NCI-H82 (cell line): Measurements from ENCODE around the gene REM2.
"Not testable (repeated sequence)": the region's sequence is repeated elsewhere in the genome, so short reads cannot be mapped to it uniquely, and the experiment has no call there.

Experiments
- DNase-seq: peaks from one replicate; lab custom pipeline; 2025; lab: John Stamatoyannopoulos, UW

Gene REM2

DNA sequence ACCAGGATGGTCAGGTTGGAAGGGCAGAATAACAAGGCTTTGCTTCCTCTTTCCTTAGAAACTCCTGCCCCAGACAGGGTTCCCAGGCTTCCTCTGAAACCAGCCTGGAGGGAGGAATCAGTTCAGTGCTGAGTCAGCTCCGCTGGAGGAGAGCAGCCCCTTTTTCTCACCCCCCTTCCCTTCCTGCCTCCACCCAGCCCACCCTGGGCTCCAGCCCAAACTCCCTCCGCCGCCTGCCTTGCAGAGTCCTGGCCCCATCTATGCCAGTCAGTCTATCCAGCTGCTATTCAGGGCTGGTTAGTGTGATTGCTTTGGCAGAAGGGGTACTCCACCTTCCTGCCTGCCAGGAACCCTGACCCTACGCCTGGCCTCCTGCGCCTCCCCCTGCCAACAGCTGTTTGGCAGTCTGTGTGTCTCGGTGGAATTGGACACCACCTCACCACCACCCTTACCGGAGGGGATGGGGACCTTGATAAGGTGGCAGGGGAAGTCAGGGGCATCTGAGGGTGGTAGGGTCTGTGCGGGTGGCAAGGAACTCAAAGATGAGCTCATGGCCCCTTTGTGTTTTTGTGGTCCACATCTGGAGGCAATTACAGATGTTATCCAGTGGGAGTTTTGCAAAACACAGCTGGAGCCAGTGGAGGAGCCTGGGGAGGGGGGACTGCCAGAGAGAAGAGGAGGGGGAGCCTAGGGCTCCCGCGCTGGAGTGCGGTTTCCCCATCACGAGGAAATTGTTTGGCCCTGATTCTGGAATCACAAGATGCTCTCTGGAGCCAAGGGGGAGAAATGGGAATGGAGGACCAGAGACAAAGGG lies 34.5 kb upstream of the REM2 start:
- no peak for DNase-seq

DNA sequence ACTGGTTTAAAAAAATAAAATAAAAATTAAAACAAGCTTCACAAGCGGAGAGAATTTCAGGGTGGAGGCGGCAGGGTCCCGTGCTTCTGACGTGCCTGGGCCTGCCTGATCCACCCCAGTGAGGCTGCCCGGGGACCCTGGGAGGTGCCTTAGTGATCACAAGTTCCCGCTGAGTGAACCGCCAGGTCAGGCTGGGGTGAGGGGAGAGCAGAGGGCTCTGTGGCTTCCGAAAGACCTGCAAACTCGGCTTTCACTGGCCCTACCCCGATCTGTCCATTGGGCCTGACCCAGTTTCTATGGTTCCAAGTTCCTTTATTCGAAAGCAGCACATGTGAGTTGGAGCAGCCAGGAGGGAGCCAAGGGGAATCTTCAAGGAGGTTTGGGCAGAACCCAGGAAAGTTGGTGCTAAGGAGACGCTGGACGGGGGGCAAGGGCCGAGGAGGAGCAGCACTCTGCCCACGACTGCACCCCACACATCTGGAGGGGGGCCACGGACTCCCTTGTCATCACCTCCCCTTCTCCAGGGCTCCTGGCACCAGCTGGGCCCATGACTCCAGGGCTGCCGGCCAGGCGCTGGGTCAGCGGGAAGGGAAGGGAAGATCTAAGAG lies 33.7 kb upstream of the REM2 start:
- no peak for DNase-seq

DNA sequence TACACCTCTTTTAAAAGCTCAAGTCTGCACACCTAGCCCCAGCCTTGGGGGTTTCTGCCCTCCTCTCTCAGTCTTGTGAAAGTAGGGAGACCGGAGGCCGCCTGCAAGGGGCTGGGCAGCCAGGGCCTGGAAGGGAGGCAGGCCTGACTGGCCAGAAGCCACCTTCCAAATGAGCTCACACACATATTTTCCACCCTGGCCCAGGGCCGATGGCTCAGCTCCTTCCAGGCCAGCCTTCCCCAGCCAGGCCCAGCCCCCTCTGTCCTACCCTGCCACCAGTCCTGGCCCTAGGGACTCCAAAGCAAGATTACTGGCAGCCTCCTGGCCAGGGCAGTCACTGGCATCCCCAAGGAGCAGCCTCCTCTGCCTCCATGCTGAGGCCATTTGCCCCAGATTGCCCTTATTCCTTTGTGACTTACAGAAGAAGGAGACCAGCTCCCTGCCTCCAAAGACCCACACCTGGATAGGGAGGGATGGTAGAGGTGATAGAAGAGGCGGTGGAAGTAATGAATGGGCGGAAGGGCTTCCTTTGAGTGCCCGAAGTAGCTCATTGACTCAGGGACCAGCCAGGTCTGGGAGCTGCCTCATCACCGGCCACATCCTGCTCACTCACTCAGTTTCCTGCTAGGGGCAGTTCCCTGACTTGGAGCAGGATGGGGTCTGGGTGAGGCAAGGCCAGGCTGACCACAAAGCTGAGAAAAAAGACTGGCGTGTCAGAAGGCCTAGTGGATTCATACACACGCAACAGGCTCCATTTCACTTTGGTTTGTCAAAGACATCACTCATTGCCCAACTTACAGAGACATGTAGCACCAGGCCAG lies 31.9 kb upstream of the REM2 start:
- DNase-seq = no peak

GRCh38 chr14:22852178-22852577 lies 30.8 kb upstream of the REM2 start:
- DNase-seq = not testable (repeated sequence)

DNA sequence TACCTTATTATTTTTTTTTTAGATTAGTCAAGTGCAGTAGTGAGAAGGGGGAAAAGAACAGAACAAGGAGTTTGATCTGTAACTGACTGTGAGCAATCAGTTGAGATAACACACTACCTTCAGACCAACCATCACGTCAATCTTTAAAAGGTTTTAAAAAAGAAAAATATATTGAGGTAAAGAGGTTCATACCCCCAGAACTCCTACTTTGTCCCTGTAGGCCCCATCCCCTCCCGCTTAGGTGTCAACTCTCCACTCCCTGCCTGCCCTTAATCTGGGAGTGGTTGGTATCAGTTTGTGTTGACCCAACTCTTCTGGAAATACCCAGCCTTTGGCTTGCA lies 30.5 kb upstream of the REM2 start:
- no peak for DNase-seq

GRCh38 chr14:22852940-22853767 lies 29.9 kb upstream of the REM2 start:
- DNase-seq = peak; percentile 84

DNA sequence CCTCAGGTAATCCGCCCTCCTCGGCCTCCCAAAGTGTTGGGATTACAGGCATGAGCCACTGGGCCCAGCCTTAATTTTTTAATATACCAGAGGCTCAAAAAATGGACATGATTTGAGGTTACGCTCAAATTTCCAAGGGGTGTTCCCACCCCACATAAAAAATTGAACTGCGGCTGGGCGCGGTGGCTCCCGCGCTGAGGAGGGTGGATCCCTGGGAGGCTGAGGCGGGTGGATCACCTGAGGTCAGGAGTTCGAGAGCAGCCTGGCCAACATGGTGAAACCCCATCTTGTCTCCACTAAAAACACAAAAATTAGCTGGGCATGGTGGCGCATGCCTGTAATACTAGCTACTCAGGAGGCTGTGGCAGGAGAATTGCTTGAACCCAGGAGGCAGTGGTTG lies 28.7 kb upstream of the REM2 start:
- DNase-seq = not testable (repeated sequence)

DNA sequence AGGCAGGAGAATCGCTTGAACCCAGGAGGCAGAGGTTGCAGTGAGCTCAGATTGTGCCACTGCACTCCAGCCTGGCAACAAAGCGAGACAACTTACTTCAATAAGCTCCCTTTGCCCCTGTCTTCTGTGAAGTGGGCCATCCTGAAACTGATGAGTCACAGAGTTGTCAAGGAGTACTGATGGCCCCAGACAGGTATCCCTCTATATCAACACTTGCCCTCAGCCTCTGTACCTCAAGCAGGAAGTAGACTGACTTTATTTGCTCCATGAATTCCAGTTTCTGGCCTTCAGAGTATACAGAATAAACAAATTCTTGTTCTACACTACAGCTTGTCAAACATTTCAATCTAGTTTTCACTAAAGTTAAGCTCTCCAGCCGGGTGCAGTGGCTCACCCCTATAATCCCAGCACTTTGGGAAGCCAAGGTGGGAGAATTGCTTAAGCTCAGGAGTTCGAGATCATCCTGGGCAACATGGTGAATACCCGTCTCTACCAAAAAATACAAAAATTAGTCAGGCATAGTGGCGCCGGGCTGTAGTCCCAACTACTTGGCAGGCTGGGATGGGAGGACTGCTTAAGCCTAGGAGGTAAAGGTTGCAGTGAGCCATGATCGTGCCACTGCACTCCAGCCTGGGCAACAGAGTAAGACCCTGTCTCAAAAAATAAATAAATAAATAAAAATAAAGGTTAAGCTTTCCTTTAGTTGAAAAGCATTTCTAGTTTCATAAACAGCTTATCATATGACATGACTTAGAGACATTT lies 27.9 kb upstream of the REM2 start:
- DNase-seq = no peak

DNA sequence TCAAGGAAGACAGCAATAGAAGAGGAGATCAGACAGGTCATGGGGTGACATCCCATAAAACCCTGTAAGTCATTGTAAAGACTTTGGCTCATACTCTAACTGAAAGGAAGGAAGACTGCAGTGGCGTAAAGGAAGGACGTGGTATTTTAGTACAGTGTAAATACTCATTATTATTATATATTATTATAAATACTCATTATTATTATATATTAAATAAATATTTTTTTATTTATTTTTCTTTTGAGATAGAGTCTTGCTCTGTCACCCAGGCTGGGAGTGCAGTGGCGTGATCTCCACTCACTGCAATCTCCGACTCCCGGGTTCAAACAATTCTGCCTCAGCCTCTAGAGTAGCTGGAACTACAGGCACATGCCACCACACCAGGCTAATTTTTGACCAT lies 26.6 kb upstream of the REM2 start:
- no peak for DNase-seq

DNA sequence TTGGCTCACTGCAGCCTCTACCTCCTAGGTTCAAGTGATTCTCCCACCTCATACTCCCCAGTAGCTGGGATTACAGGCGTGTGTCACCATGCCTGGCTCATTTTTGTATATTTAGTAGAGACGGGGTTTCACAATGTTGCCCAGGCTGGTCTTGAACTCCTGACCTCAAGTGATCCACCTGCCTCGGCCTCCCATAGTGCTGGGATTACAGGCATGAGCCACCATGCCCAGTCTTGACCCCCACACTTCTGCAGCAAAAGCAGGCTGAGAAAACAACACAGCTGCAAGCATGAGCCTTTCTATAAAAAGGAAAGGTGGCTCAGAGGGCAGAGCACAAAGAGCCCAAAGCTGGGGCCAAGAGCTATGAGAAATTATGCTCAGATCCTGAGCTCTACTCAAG lies 22.6 kb upstream of the REM2 start:
- not testable (repeated sequence) for DNase-seq

GRCh38 chr14:22861651-22862050 lies 21.4 kb upstream of the REM2 start:
- no peak for DNase-seq

GRCh38 chr14:22864979-22865378 lies 18.0 kb upstream of the REM2 start:
- no peak for DNase-seq

- peak; percentile 26 for DNase-seq
Measured at GRCh38 chr14:22865424-22866405, 17.3 kb upstream of the REM2 start.

GRCh38 chr14:22866874-22867273 lies 16.1 kb upstream of the REM2 start:
- no peak for DNase-seq

- no peak for DNase-seq
Measured at GRCh38 chr14:22870811-22871223, 12.2 kb upstream of the REM2 start.

- DNase-seq = peak; percentile 85
Measured at GRCh38 chr14:22871224-22872032, 11.6 kb upstream of the REM2 start, which contains the start of gene LRP10. LRP10 (plus strand) TSS chr14:22871740; CDS start chr14:22872304, 564 bp downstream.

GRCh38 chr14:22872033-22872832 lies 10.8 kb upstream of the REM2 start:
- DNase-seq = peak; percentile 81

DNA sequence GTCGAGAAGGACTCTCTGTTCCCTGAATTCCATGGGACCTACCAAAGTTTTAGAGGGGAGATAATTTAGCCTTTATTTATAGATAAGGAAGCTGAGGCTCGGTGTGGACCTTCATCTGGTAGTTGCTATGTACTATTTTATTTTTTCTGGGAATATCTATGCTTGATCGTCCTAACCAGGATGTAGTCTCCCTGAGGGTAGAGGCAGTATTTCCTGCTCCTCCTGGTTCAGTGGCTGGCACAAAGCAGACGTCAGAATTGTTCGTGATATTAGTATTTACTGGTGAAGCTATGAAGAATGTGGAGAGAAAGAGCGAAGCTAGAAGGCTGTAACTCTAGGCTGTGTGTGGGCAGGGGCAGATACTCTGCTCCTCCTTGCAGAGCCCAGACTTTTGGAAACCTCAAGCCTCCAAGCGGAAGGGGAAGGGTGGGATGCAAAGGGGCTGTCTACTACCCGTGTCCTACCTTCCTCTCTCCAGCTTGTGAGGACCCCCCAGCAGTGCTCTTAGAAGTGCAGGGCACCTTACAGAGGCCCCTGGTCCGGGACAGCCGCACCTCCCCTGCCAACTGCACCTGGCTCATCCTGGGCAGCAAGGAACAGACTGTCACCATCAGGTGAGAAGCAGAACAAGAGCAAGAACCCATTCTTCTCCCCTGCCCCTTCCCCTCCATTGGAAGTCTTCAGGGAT lies 10.0 kb upstream of the REM2 start:
- no peak for DNase-seq
